HepG2 (cell line): ENCODE results near the gene ARL4D. TPM values are rescaled to one million over a fixed set of nuclear protein-coding genes. Genes with fewer than 3 reads are reported as not detected.
A peak's percentile ranks its signal among the peaks of the same experiment; 100 is the strongest.

Experiments
- ARID3A ChIP-seq: IDR thresholded peaks from 2 replicates; pipeline ENCODE4 v1.6.1; 2012; ENCODE audit warnings: low read depth, low read length, improper control_type of control experiment
- CENPT ChIP-seq: sonication (generic); formaldehyde crosslinking; IDR thresholded peaks from 2 replicates; pipeline ENCODE4 v1.8.0; 2022; ENCODE audit warnings: low read depth, mild to moderate bottlenecking, moderate library complexity, missing genetic modification reagents
- CHCHD3 ChIP-seq: sonication (generic); formaldehyde crosslinking; IDR thresholded peaks from 2 replicates; pipeline ENCODE4 v1.8.0; 2022; ENCODE audit warnings: mild to moderate bottlenecking, missing genetic modification reagents, moderate library complexity
- GATAD2A ChIP-seq: IDR thresholded peaks from 2 replicates; pipeline ENCODE4 v1.6.1; 2016
- HNF4G ChIP-seq, 2 experiments: sonication (generic) in 1 of 2; formaldehyde crosslinking in 1 of 2; IDR thresholded peaks; 2 replicates each; pipeline versions ENCODE4 v1.4.0 to v1.6.1; 2011 to 2020; ENCODE audit warnings: borderline replicate concordance in 2 of 2, low read depth in 2 of 2, mild to moderate bottlenecking in 2 of 2, low read length in 1 of 2, missing genetic modification reagents in 1 of 2, moderate library complexity in 1 of 2
- JUN ChIP-seq: sonication (generic); formaldehyde crosslinking; IDR thresholded peaks from 2 replicates; pipeline ENCODE4 v1.4.0; 2020; ENCODE audit warnings: mild to moderate bottlenecking, missing genetic modification reagents
- MTA1 ChIP-seq: sonication (generic); formaldehyde crosslinking; IDR thresholded peaks from 2 replicates; pipeline ENCODE4 v1.4.0; 2020; ENCODE audit warnings: missing genetic modification reagents, mild to moderate bottlenecking, borderline replicate concordance
- NFRKB ChIP-seq: fragments of 450-650 bp; IDR thresholded peaks from 2 replicates; pipeline ENCODE4 v1.6.1; 2017
- PHB2 ChIP-seq: fragments of 450-650 bp; IDR thresholded peaks from 2 replicates; pipeline ENCODE4 v1.6.1; 2018; ENCODE audit not compliant: partially characterized antibody
- POGK ChIP-seq: sonication (generic); formaldehyde crosslinking; conservative IDR thresholded peaks from 2 replicates; pipeline ENCODE4 v1.8.0; 2022; ENCODE audit warnings: mild to moderate bottlenecking, moderate library complexity, missing genetic modification reagents
- RARG ChIP-seq: sonication (generic); formaldehyde crosslinking; IDR thresholded peaks from 2 replicates; pipeline ENCODE4 v1.4.0; 2020; ENCODE audit warnings: low read depth, mild to moderate bottlenecking, missing genetic modification reagents
- REST ChIP-seq, 2 experiments: IDR thresholded peaks; 2 replicates each; pipeline ENCODE4 v1.6.1; 2011 to 2012; ENCODE audit warnings: low read length in 2 of 2, borderline replicate concordance in 1 of 2, low read depth in 1 of 2, mild to moderate bottlenecking in 1 of 2, moderate library complexity in 1 of 2
- TARDBP ChIP-seq: sonication (generic); formaldehyde crosslinking; IDR thresholded peaks from 2 replicates; pipeline ENCODE4 v1.8.0; 2022; ENCODE audit warnings: mild to moderate bottlenecking, missing genetic modification reagents
- TEAD3 ChIP-seq: optimal IDR thresholded peaks from 2 replicates; pipeline ENCODE3; 2016; ENCODE audit warnings: borderline replicate concordance
- ZFP37 ChIP-seq: sonication (generic); formaldehyde crosslinking; IDR thresholded peaks from 2 replicates; pipeline ENCODE4 v1.4.0; 2020; ENCODE audit warnings: missing genetic modification reagents, borderline replicate concordance
- ZNF205 ChIP-seq: IDR thresholded peaks from 2 replicates; pipeline ENCODE4 v1.6.1; 2018; ENCODE audit warnings: missing biosample characterization, missing genetic modification reagents
- ZNF264 ChIP-seq: sonication (generic); formaldehyde crosslinking; IDR thresholded peaks from 2 replicates; pipeline ENCODE4 v1.4.0; 2020; ENCODE audit warnings: missing genetic modification reagents
- ZNF34 ChIP-seq: sonication (generic); formaldehyde crosslinking; IDR thresholded peaks from 2 replicates; pipeline ENCODE4 v1.4.0; 2020; ENCODE audit warnings: mild to moderate bottlenecking, missing genetic modification reagents, borderline replicate concordance
- ZNF354B ChIP-seq: sonication (generic); formaldehyde crosslinking; IDR thresholded peaks from 2 replicates; pipeline ENCODE4 v1.8.0; 2022; ENCODE audit warnings: mild to moderate bottlenecking, missing genetic modification reagents
- ZNF484 ChIP-seq: sonication (generic); formaldehyde crosslinking; IDR thresholded peaks from 2 replicates; pipeline ENCODE4 v1.5.1; 2020; ENCODE audit warnings: mild to moderate bottlenecking, low read depth, missing genetic modification reagents, borderline replicate concordance
- ZNF530 ChIP-seq: sonication (generic); formaldehyde crosslinking; IDR thresholded peaks from 2 replicates; pipeline ENCODE4 v1.5.0; 2020; ENCODE audit warnings: low read depth, mild to moderate bottlenecking, missing genetic modification reagents
- polyA plus RNA-seq, 8 experiments: library from polyadenylated mRNA; depleted of rRNA in 3 of 8; stranded (reverse) in 7 of 8; unstranded in 1 of 8; fragments of >200 nt; fragmentation: Illumina TruSeq in 4 of 8; extraction: Trizol in 4 of 8; gene quantifications; 2 replicates each; pipeline versions ENCODE4 v1.2.1 to v1.2.3, GENCODE V29; 2011 to 2016; ENCODE audit warnings: low read depth in 4 of 8, missing spikeins in 1 of 8, mixed read lengths in 1 of 8; ENCODE audit not compliant: insufficient read depth in 1 of 8
- total RNA-seq, 5 experiments: library from RNA; depleted of rRNA; stranded (reverse); fragments of >200 nt; fragmentation: Illumina TruSeq; extraction: Trizol; gene quantifications; 2 replicates each; pipeline ENCODE4 v1.2.3, GENCODE V29; 2016; ENCODE audit warnings: low read depth in 1 of 5

The ARL4D gene
- total and polyA plus RNA-seq, 2 of the 13 experiments (the other 11 are each of a cell fraction or from before 2014, with no cell fraction given) = 9.0 to 25.9 TPM

GRCh38 chr17:43368740-43369506 lies 29.9 kb upstream of the ARL4D start (continued):
- TF ChIP-seq ARID3A (no peak), NFRKB (no peak), ZNF34 (no peak), ZNF484 (no peak), GATAD2A (CRISPR knock-in tag) (no peak), PHB2 (no peak), JUN (no peak), POGK (CRISPR knock-in tag) (peak; percentile 72), REST (IDR thresholded peaks at IDR 0.05; ENCODE audit: borderline replicate concordance in 1 of 2, low read depth in 1 of 2, low read length in 2 of 2) (no peak; a peak in 1 of 4 replicates), MTA1 (no peak; the same call in 1 of the 2 replicates), ZFP37 (no peak), ZNF264 (CRISPR knock-in tag) (peak; percentile 2), ZNF205 (peak; percentile 88), CENPT (CRISPR knock-in tag) (no peak), ZNF530 (no peak), ZNF354B (CRISPR knock-in tag) (0 out of 2 replicates have a peak, but pooled peaks have one; percentile 43), CHCHD3 (CRISPR knock-in tag) (no peak), TARDBP (CRISPR knock-in tag) (peak; percentile 18; the same call in 1 of the 2 replicates), TEAD3 (CRISPR knock-in tag) (no peak), RARG (no peak), HNF4G (IDR thresholded peaks at IDR 0.05; ENCODE audit: borderline replicate concordance, low read depth, low read length) (no peak), HNF4G (CRISPR knock-in tag; IDR thresholded peaks at IDR 0.05; ENCODE audit: borderline replicate concordance, low read depth) (no peak)
